Stomach smooth muscle (tissue), 2 donors: ENCODE data around the gene TBC1D5.
"Not testable (repeated sequence)": the region's sequence is repeated elsewhere in the genome, so short reads cannot be mapped to it uniquely, and the experiment has no call there.

ENCODE experiments used
- H3K27ac ChIP-seq: one replicate; pipeline ENCODE4 v1.7.0; 2013; ENCODE audit warnings: mild to moderate bottlenecking, low read length, inconsistent platforms
- H3K27me3 ChIP-seq, 2 donors: one replicate each; pipeline ENCODE4 v1.7.0; 2013; ENCODE audit warnings: low read length in 2 of 2; ENCODE audit not compliant: insufficient read depth in 2 of 2, control insufficient read depth in 1 of 2
- H3K36me3 ChIP-seq, 2 donors: one replicate each; pipeline ENCODE4 v1.7.0; 2013; ENCODE audit warnings: low read length in 2 of 2; ENCODE audit not compliant: control insufficient read depth in 2 of 2, insufficient read depth in 2 of 2
- H3K4me1 ChIP-seq: one replicate; pipeline ENCODE4 v1.7.0; 2013; ENCODE audit warnings: low read length; ENCODE audit not compliant: control insufficient read depth, insufficient read depth
- H3K4me3 ChIP-seq, 2 donors: one replicate each; pipeline ENCODE4 v1.7.0; 2013; ENCODE audit warnings: low read length in 2 of 2
- H3K9ac ChIP-seq, 2 donors: one replicate each; pipeline ENCODE4 v1.7.0; 2013; ENCODE audit warnings: low read length in 2 of 2, mild to moderate bottlenecking in 1 of 2
- H3K9me3 ChIP-seq, 2 donors: one replicate each; pipeline ENCODE4 v1.7.0; 2013; ENCODE audit warnings: low read length in 2 of 2; ENCODE audit not compliant: control insufficient read depth in 2 of 2
- donor health status: healthy.
- donor health status: Pancreatic carcinoma.

Gene TBC1D5

GRCh38 chr3:17132286-17133115 lies 609.9 kb downstream of the TBC1D5 start:
- H3K4me1 ChIP-seq = no peaks in the 10 kb centered on the region
- no peaks in the 10 kb centered on the region for H3K36me3 ChIP-seq
- H3K9ac ChIP-seq = no peak overlapping the region
- H3K27ac ChIP-seq = no peak overlapping the region
- no peaks in the 10 kb centered on the region for H3K27me3 ChIP-seq
- H3K4me3 ChIP-seq = no peak overlapping the region
- H3K9me3 ChIP-seq = no peaks in the 10 kb centered on the region

GRCh38 chr3:17130956-17131355 lies 611.5 kb downstream of the TBC1D5 start:
- H3K4me3 ChIP-seq = no peak overlapping the region
- H3K27me3 ChIP-seq = no peaks in the 10 kb centered on the region

GRCh38 chr3:17129556-17129955 lies 612.9 kb downstream of the TBC1D5 start:
- Histone ChIP-seq H3K4me3 (no peak overlapping the region), H3K9me3 (no peaks in the 10 kb centered on the region), H3K27ac (no peak overlapping the region), H3K36me3 (no peaks in the 10 kb centered on the region), H3K9ac (no peak overlapping the region), H3K27me3 (no peaks in the 10 kb centered on the region), H3K4me1 (no peaks in the 10 kb centered on the region)

More at GRCh38 chr3:17130956-17131355, 611.5 kb downstream of the TBC1D5 start:
- no peaks in the 10 kb centered on the region for H3K36me3 ChIP-seq
- H3K4me1 ChIP-seq = no peaks in the 10 kb centered on the region
- no peak overlapping the region for H3K9ac ChIP-seq
- no peaks in the 10 kb centered on the region for H3K9me3 ChIP-seq
- H3K27ac ChIP-seq = no peak overlapping the region

GRCh38 chr3:17128671-17129070 lies 613.8 kb downstream of the TBC1D5 start:
- H3K27me3 ChIP-seq, H3K4me1 ChIP-seq, H3K36me3 ChIP-seq, H3K9me3 ChIP-seq, H3K27ac ChIP-seq, H3K9ac ChIP-seq, H3K4me3 ChIP-seq: not testable (repeated sequence)

- peaks cover 0 to 2% of the 10 kb centered on the region in 2 donors for H3K9me3 ChIP-seq
- H3K9ac ChIP-seq = no peak overlapping the region
- H3K4me3 ChIP-seq = no peak overlapping the region
- no peaks in the 10 kb centered on the region for H3K36me3 ChIP-seq
- no peak overlapping the region for H3K27ac ChIP-seq
- H3K27me3 ChIP-seq = no peaks in the 10 kb centered on the region
- no peaks in the 10 kb centered on the region for H3K4me1 ChIP-seq
Observed at GRCh38 chr3:17125738-17126442, 616.5 kb downstream of the TBC1D5 start.

- no peak overlapping the region for H3K27ac ChIP-seq
- H3K27me3 ChIP-seq = no peaks in the 10 kb centered on the region
- H3K4me3 ChIP-seq = no peak overlapping the region
- no peak overlapping the region for H3K9ac ChIP-seq
- peaks cover 0 to 2% of the 10 kb centered on the region in 2 donors for H3K9me3 ChIP-seq
- H3K36me3 ChIP-seq = no peaks in the 10 kb centered on the region
- no peaks in the 10 kb centered on the region for H3K4me1 ChIP-seq
Observed at GRCh38 chr3:17122758-17123157, 619.7 kb downstream of the TBC1D5 start.

GRCh38 chr3:17121336-17121735 lies 621.1 kb downstream of the TBC1D5 start:
- Histone ChIP-seq H3K9ac (no peak overlapping the region), H3K4me3 (no peak overlapping the region), H3K4me1 (no peaks in the 10 kb centered on the region), H3K27ac (no peak overlapping the region), H3K36me3 (no peaks in the 10 kb centered on the region), H3K27me3 (no peaks in the 10 kb centered on the region), H3K9me3 (peaks cover 0 to 4% of the 10 kb centered on the region in 2 donors)

GRCh38 chr3:17120115-17120514 lies 622.3 kb downstream of the TBC1D5 start:
- Histone ChIP-seq H3K27me3 (no peaks in the 10 kb centered on the region), H3K9me3 (peaks cover 0 to 4% of the 10 kb centered on the region in 2 donors), H3K4me1 (no peaks in the 10 kb centered on the region), H3K9ac (no peak overlapping the region), H3K4me3 (no peak overlapping the region), H3K36me3 (no peaks in the 10 kb centered on the region), H3K27ac (no peak overlapping the region)

- no peak overlapping the region for H3K4me3 ChIP-seq
- H3K4me1 ChIP-seq = no peaks in the 10 kb centered on the region
- no peak overlapping the region for H3K9ac ChIP-seq
- H3K36me3 ChIP-seq = no peaks in the 10 kb centered on the region
- H3K9me3 ChIP-seq = peaks cover 0 to 4% of the 10 kb centered on the region in 2 donors
- no peak overlapping the region for H3K27ac ChIP-seq
- no peaks in the 10 kb centered on the region for H3K27me3 ChIP-seq
Observed at GRCh38 chr3:17119201-17120072, 623.0 kb downstream of the TBC1D5 start.

GRCh38 chr3:17118771-17119170 lies 623.7 kb downstream of the TBC1D5 start:
- H3K27me3 ChIP-seq = no peaks in the 10 kb centered on the region
- H3K9ac ChIP-seq = no peak overlapping the region
- H3K27ac ChIP-seq = no peak overlapping the region

More at GRCh38 chr3:17118771-17119170, 623.7 kb downstream of the TBC1D5 start:
- Histone ChIP-seq H3K4me1 (no peaks in the 10 kb centered on the region), H3K9me3 (peaks cover 0 to 4% of the 10 kb centered on the region in 2 donors), H3K36me3 (no peaks in the 10 kb centered on the region), H3K4me3 (no peak overlapping the region)
